Esophagus muscularis mucosa (tissue), 4 donors: ENCODE measurements around the gene ABHD16B. TPM values are rescaled to one million over a fixed set of nuclear protein-coding genes. Genes with fewer than 3 reads are reported as not detected.
"Not testable (repeated sequence)": the region's sequence is repeated elsewhere in the genome, so short reads cannot be mapped to it uniquely, and the experiment has no call there.

Experiments used
- DNase-seq: peaks from one replicate; pipeline ENCODE4 v3.0.0-alpha.2; 2017; ENCODE audit errors: extremely low spot score
- H3K27ac ChIP-seq, 4 donors: fragments of 200-600 bp; sonication (generic); replicated peaks in 1 of 4; 1 replicate in 3 of 4; 2 replicates in 1 of 4; pipeline ENCODE4 v1.5.1; 2016 to 2019; ENCODE audit warnings: mild to moderate bottlenecking in 1 of 4
- H3K27me3 ChIP-seq, 4 donors: fragments of 200-600 bp; sonication (generic); one replicate each; pipeline versions ENCODE4 v1.5.1 to v1.6.0; 2016 to 2019
- H3K36me3 ChIP-seq, 4 donors: fragments of 200-600 bp; sonication (generic); one replicate each; pipeline ENCODE4 v1.5.1; 2016 to 2019
- H3K4me1 ChIP-seq, 4 donors: fragments of 200-600 bp; sonication (generic); one replicate each; pipeline ENCODE4 v1.5.1; 2016 to 2019
- H3K4me3 ChIP-seq, 4 donors: fragments of 200-600 bp; sonication (generic); 1 replicate in 2 of 4; 2 replicates in 2 of 4; pipeline ENCODE4 v1.5.1; 2016 to 2019; ENCODE audit warnings: mild to moderate bottlenecking in 4 of 4, moderate library complexity in 1 of 4
- H3K9me3 ChIP-seq, 4 donors: fragments of 200-600 bp; sonication (generic); 1 replicate in 3 of 4; 2 replicates in 1 of 4; pipeline ENCODE4 v1.5.1; 2016 to 2019
- CTCF ChIP-seq, 3 experiments: fragments of 200-600 bp in 2 of 3; fragments of 450-650 bp in 1 of 3; sonication (generic) in 2 of 3; IDR thresholded peaks; one replicate each; pipeline ENCODE4 v1.5.1; 2017 to 2019; ENCODE audit warnings: antibody characterized with exemption in 3 of 3, mild to moderate bottlenecking in 2 of 3, moderate library complexity in 1 of 3
- EP300 ChIP-seq: sonication (generic); formaldehyde crosslinking; IDR thresholded peaks from one replicate; pipeline ENCODE4 v1.6.1; 2017; ENCODE audit warnings: antibody characterized with exemption
- POLR2A ChIP-seq: fragments of 450-650 bp; IDR thresholded peaks from one replicate; pipeline ENCODE4 v1.6.1; 2017; ENCODE audit warnings: antibody characterized with exemption, moderate library complexity, mild to moderate bottlenecking, low read depth
- POLR2AphosphoS5 ChIP-seq, 2 donors: sonication (generic); formaldehyde crosslinking; IDR thresholded peaks; one replicate each; pipeline ENCODE4 v1.6.1; 2017; ENCODE audit warnings: antibody characterized with exemption in 2 of 2
- WGBS: methylation state at CpG from one replicate; pipeline ENCODE4 v1.1.5; 2018; 5-methylcytosine and 5-hydroxymethylcytosine counted together
- intact Hi-C: fragments of 100-400 bp; cut with DNase I; formaldehyde crosslinking; loops from one replicate; pipeline ENCODE4 v1.15.1; 2023
- total RNA-seq, 4 donors: library from RNA; depleted of rRNA; stranded (reverse); fragments of >200 nt; gene quantifications; one replicate each; pipeline versions ENCODE4 v1.1.0 to v1.2.1, GENCODE V29; 2016

The ABHD16B gene
- total RNA-seq, 4 donors from 2014 or later: not detected

GRCh38 chr20:63847237-63848002 lies 13.9 kb upstream of the ABHD16B start:
- Histone ChIP-seq H3K4me1 (peaks cover 47 to 48% (median 48%) of the 10 kb centered on the region in 4 donors), H3K36me3 (no peaks in the 10 kb centered on the region), H3K9me3 (no peaks in the 10 kb centered on the region), H3K27me3 (peaks cover 0 to 61% (median 0%) of the 10 kb centered on the region in 4 donors), H3K4me3 (no peak overlapping the region), H3K27ac (peak overlapping the region; percentile 54 to 67 (median 65))
- TF ChIP-seq POLR2A (no peak), POLR2AphosphoS5 (IDR thresholded peaks at IDR 0.05) (no peak), CTCF (IDR thresholded peaks at IDR 0.05) (no peak), EP300 (no peak)
- intact Hi-C loops: no loop called here
- WGBS: 64% methylated on average over 10 of the region's 16 CpGs
- no peak for DNase-seq

- no peak for TF ChIP-seq CTCF (IDR thresholded peaks at IDR 0.05)
- TF ChIP-seq POLR2AphosphoS5 (IDR thresholded peaks at IDR 0.05): no peak
- TF ChIP-seq EP300: no peak
- TF ChIP-seq POLR2A: no peak
- Histone ChIP-seq H3K27ac (peak overlapping the region; percentile 54 to 67 (median 65)), H3K9me3 (no peaks in the 10 kb centered on the region), H3K36me3 (no peaks in the 10 kb centered on the region), H3K4me3 (no peak overlapping the region), H3K4me1 (peaks cover 47 to 48% (median 48%) of the 10 kb centered on the region in 4 donors), H3K27me3 (peaks cover 0 to 70% (median under 1%) of the 10 kb centered on the region in 4 donors)
- WGBS: 92% methylated on average over 13 of the region's 28 CpGs
- intact Hi-C loops: no loop called here
- DNase-seq: no peak
Measured at GRCh38 chr20:63848003-63848911, 13.0 kb upstream of the ABHD16B start.

- 82% methylated on average over 27 of the region's 27 CpGs for WGBS
- H3K27me3 ChIP-seq: peaks cover 0 to 76% (median 20%) of the 10 kb centered on the region in 4 donors
- no peaks in the 10 kb centered on the region for H3K36me3 ChIP-seq
- no peak overlapping the region for H3K27ac ChIP-seq
- intact Hi-C loops: no loop called here
- H3K4me3 ChIP-seq: no peak overlapping the region
- H3K9me3 ChIP-seq: no peaks in the 10 kb centered on the region
- TF ChIP-seq POLR2AphosphoS5 (IDR thresholded peaks at IDR 0.05): no peak
- TF ChIP-seq POLR2A: no peak
- no peak for TF ChIP-seq EP300
- DNase-seq: no peak
- H3K4me1 ChIP-seq: peaks cover 50 to 52% (median 51%) of the 10 kb centered on the region in 4 donors
Measured at GRCh38 chr20:63850689-63851547, 10.4 kb upstream of the ABHD16B start.

GRCh38 chr20:63851548-63851943 lies 9.8 kb upstream of the ABHD16B start:
- WGBS: 91% methylated on average over 14 of the region's 14 CpGs
- H3K9me3 ChIP-seq, intact Hi-C loops, H3K27ac ChIP-seq, H3K36me3 ChIP-seq, H3K4me3 ChIP-seq, DNase-seq: not testable (repeated sequence)
- H3K4me1 ChIP-seq: peaks cover 47 to 51% (median 49%) of the 10 kb centered on the region in 4 donors
- peaks cover 0 to 76% (median 21%) of the 10 kb centered on the region in 4 donors for H3K27me3 ChIP-seq

GRCh38 chr20:63853733-63854068 lies 7.6 kb upstream of the ABHD16B start:
- H3K4me1 ChIP-seq: peaks cover 44 to 50% (median 48%) of the 10 kb centered on the region in 4 donors
- DNase-seq, H3K4me3 ChIP-seq, intact Hi-C loops, H3K9me3 ChIP-seq, H3K36me3 ChIP-seq: not testable (repeated sequence)
- peak overlapping the region; percentile 62 to 77 (median 69) for H3K27ac ChIP-seq
- peaks cover 0 to 83% (median 21%) of the 10 kb centered on the region in 4 donors for H3K27me3 ChIP-seq
- WGBS: 78% methylated on average over 4 of the region's 4 CpGs
